Embryonic facial prominence (tissue), 1 donor: ENCODE results near the gene ACSL6.

ENCODE experiments used
- DNase-seq: peaks from one replicate; pipeline ENCODE4 v3.0.0-alpha.2; 2016; ENCODE audit errors: extremely low spot score

Gene ACSL6

GRCh38 chr5:131999441-132000240, 11.8 kb downstream of the ACSL6 start:
- no peak for DNase-seq

- DNase-seq, result no peak
Measured at GRCh38 chr5:131999041-131999440, 12.4 kb downstream of the ACSL6 start.

- no peak for DNase-seq
Measured at GRCh38 chr5:131998431-131999040, 12.9 kb downstream of the ACSL6 start.

GRCh38 chr5:131997727-131998117, 13.7 kb downstream of the ACSL6 start:
- no peak for DNase-seq

GRCh38 chr5:131997026-131997726, 14.3 kb downstream of the ACSL6 start:
- DNase-seq, result no peak

GRCh38 chr5:131996210-131997025, 15.0 kb downstream of the ACSL6 start:
- DNase-seq, result no peak

GRCh38 chr5:131994533-131995226, 16.8 kb downstream of the ACSL6 start:
- DNase-seq, result no peak

GRCh38 chr5:131994090-131994489, 17.4 kb downstream of the ACSL6 start:
- no peak for DNase-seq

GRCh38 chr5:131993676-131994075, 17.8 kb downstream of the ACSL6 start:
- no peak for DNase-seq

GRCh38 chr5:131992370-131992769, 19.1 kb downstream of the ACSL6 start:
- DNase-seq, result no peak

- DNase-seq, result no peak
Measured at GRCh38 chr5:131991593-131992324, 19.7 kb downstream of the ACSL6 start.

GRCh38 chr5:131990716-131991115, 20.7 kb downstream of the ACSL6 start:
- DNase-seq, result no peak

- no peak for DNase-seq
Measured at GRCh38 chr5:131988601-131989000, 22.9 kb downstream of the ACSL6 start.

GRCh38 chr5:131987251-131987650, 24.2 kb downstream of the ACSL6 start:
- DNase-seq, result no peak

GRCh38 chr5:131986161-131986912, 25.1 kb downstream of the ACSL6 start:
- no peak for DNase-seq

- DNase-seq, result no peak
Measured at GRCh38 chr5:131984956-131985665, 26.3 kb downstream of the ACSL6 start.

GRCh38 chr5:131983244-131983771, 28.1 kb downstream of the ACSL6 start:
- DNase-seq, result no peak

GRCh38 chr5:131981516-131981915, 29.9 kb downstream of the ACSL6 start:
- no peak for DNase-seq

GRCh38 chr5:131980696-131981095, 30.8 kb downstream of the ACSL6 start:
- no peak for DNase-seq
